T-helper 1 cell treated with Interleukin-12 subunit alpha and Interleukin-12 subunit beta and Interleukin-4 antibody, amounts not matched to agents 30 μg/mL and 1 μg/mL, for 36 hours (primary cell): ENCODE data around the gene HES2.
"Not testable (repeated sequence)": the region's sequence is repeated elsewhere in the genome, so short reads cannot be mapped to it uniquely, and the experiment has no call there.

Source experiments
- H3K27ac Mint-ChIP-seq: one replicate; pipeline ENCODE4 v1.8.0; 2021; ENCODE audit warnings: mild to moderate bottlenecking, mixed read lengths
- H3K27me3 Mint-ChIP-seq: one replicate; pipeline ENCODE4 v1.8.0; 2021; ENCODE audit warnings: low read depth, mixed read lengths
- H3K36me3 Mint-ChIP-seq: one replicate; pipeline ENCODE4 v1.8.0; 2021; ENCODE audit warnings: low read depth, mixed read lengths
- H3K4me1 Mint-ChIP-seq: one replicate; pipeline ENCODE4 v1.8.0; 2021; ENCODE audit warnings: low read depth, mixed read lengths
- H3K4me3 Mint-ChIP-seq: one replicate; pipeline ENCODE4 v1.8.0; 2021; ENCODE audit warnings: mild to moderate bottlenecking, moderate library complexity, mixed read lengths
- H3K9me3 Mint-ChIP-seq: one replicate; pipeline ENCODE4 v1.8.0; 2021; ENCODE audit warnings: mixed read lengths

HES2 gene

DNA sequence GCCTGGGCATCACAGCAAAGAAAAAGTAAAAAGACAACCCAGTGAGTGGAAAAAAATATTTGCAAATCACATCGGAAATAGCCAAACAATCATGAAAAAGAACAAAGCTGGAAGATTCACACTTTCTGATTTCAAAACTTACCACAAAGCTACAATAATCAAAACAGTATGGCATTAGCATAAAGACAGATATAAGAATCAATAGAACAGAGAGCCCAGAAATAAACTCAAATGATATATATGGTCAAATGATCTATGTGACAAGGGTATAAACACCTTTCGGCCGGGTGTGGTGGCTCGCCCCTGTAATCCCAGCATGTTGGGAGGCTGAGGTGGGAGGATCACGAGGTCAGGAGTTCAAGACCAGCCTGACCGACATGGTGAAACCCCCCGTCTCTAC, 39.7 kb downstream of the HES2 start:
- H3K27me3 Mint-ChIP-seq: no peaks in the 10 kb centered on the region
- H3K4me3 Mint-ChIP-seq: no peak overlapping the region
- H3K36me3 Mint-ChIP-seq: peaks cover 9% of the 10 kb centered on the region
- peaks cover 2% of the 10 kb centered on the region for H3K4me1 Mint-ChIP-seq
- H3K9me3 Mint-ChIP-seq: peaks cover 9% of the 10 kb centered on the region
- no peak overlapping the region for H3K27ac Mint-ChIP-seq

DNA sequence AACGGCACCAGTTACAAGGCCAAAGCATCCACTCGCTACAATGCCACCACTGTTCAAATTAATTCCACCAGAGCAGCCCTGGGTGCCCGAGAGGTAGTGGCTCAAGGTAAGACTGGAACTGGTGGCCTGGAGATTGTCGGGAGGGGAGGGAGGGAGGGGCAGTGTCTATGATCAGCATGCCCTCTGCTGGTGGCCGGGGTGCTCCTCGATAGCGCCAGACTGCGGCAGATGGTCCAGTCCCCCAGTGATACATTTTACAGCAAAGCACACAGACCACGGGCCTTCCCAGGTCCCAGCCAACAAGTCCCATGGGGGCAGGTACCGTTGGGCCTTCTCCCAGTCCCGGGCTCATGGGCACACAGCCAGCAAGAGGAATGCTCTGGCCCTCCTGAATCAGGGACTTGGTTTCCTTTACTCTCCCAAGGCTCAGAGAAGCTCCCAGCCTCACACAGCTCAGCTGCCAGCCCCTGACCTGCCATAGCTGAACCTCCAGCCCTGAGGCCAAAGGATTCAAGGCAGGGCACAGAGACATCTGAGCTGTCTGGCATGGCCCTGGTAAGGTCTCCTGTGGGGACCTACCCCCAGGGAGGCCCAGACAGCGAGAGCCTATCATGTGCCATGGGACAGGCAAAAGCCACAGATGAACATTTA, 41.5 kb downstream of the HES2 start:
- peaks cover 2% of the 10 kb centered on the region for H3K4me1 Mint-ChIP-seq
- no peak overlapping the region for H3K27ac Mint-ChIP-seq
- H3K4me3 Mint-ChIP-seq: no peak overlapping the region
- H3K36me3 Mint-ChIP-seq: peaks cover 3% of the 10 kb centered on the region
- H3K9me3 Mint-ChIP-seq: peaks cover 5% of the 10 kb centered on the region
- H3K27me3 Mint-ChIP-seq: no peaks in the 10 kb centered on the region

DNA sequence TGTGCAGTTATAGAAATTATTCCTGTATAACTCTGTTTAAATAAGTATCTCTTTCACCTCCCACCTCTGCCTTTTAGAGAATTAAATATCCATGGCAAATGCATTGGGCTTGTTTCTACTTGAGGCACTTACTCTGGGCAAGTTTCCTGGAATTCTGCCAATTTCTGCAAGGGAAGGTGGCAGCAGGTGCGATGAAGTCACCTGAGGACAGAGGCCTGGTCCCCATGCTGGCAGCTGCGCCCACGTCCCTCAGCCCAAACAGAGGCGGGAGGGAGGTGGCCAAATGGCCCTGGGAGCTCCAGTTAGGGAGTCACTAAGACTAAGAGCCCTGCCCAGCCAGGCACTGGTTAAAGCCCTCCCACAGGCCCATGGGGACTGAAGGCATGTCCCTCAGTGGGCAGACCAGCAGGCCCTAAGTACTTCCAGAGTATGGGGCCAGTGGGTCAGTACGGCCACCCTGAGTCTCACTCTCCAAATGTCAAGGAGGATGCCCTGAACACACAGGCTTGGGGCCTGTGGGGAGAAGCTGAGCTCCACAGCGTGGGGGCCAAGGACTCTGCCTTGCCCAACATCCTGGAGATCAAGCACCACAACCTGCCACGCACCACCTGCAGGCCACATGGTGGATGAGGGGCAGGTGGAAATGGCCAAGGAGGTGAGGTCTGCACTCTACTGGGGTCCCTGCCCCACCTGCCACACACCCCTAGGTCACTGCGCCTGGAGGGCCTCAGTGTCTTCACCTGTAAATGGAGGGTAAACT, 45.6 kb downstream of the HES2 start:
- Mint-ChIP-seq H3K27ac (no peak overlapping the region), H3K27me3 (no peaks in the 10 kb centered on the region), H3K4me1 (peaks cover 2% of the 10 kb centered on the region), H3K9me3 (no peaks in the 10 kb centered on the region), H3K4me3 (no peak overlapping the region), H3K36me3 (no peaks in the 10 kb centered on the region)

DNA sequence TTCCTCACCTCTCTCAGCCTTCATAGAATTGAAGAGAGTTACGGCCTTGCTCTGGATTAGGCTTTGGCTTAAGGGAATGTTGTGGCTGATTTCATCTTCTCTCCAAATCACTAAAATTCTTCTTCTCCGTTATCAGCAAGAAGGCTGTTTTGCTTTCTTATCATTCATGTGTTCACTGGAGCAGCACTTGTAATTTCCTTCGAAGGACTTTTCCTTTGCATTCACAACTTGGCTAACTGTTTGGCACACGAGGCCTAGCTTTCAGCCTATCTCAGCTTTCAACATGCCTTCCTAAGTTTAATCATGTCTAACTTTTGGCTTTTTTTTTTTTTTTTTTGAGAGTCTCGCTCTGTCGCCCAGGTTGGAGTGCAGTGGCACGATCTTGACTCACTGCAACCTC, 47.5 kb downstream of the HES2 start:
- not testable (repeated sequence) for H3K4me1 Mint-ChIP-seq, H3K27ac Mint-ChIP-seq, H3K9me3 Mint-ChIP-seq, H3K4me3 Mint-ChIP-seq, H3K36me3 Mint-ChIP-seq, H3K27me3 Mint-ChIP-seq

DNA sequence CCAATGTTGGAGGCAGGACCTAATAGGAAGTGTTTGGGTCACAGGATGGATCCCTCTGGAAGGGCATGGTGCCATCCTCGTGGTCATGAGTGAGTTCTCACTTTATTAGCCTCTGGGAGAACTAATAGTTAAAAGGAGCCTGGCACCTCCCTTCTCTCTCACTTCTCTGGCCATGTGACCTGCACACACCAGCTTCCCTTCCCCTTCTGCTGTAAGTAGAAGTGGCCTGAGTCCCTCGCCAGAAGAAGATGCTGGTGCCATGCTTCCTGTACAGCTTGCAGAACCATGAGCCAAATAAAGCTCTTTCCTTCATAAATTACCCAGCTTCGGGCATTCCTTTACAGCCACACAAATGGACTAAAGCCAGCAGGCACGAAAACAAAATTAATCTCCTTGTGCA, 49.7 kb downstream of the HES2 start:
- Mint-ChIP-seq H3K9me3 (no peaks in the 10 kb centered on the region), H3K4me3 (no peak overlapping the region), H3K27ac (no peak overlapping the region), H3K27me3 (no peaks in the 10 kb centered on the region), H3K4me1 (peaks cover 1% of the 10 kb centered on the region), H3K36me3 (peaks cover 2% of the 10 kb centered on the region)

DNA sequence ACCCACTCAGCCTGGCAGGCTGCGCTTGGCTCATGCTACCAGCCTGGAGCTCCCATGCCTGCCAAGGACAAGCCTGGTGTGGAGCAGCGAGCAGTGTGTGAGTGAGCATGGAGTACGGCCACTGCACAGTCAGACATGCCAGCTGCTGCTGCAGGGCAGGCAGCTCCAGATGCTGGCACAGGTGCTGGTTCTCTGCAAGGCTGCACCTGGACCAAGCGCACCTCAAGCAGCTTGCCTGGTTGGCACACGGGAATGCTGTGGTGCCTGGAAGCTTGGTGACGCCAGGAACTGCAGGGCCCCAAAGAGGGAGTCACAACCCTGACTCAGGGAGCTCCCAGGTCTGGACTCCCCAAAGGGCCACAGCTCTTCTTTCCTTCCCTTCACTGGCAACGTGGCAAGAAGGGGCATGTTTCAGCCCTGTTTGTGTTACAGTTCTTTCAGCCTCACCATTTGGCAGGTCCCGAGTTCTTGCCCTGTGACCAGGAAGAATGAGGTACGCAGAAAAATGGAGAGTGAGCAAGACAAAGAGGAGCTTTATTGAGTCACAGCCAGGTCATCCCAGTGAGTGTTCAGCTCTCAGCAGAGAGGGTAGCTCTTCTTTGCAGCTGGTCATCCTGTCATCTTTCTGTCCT, 52.2 kb downstream of the HES2 start:
- Mint-ChIP-seq H3K36me3 (peaks cover 5% of the 10 kb centered on the region), H3K4me3 (no peak overlapping the region), H3K9me3 (no peaks in the 10 kb centered on the region), H3K27ac (no peak overlapping the region), H3K27me3 (no peaks in the 10 kb centered on the region), H3K4me1 (peaks cover 8% of the 10 kb centered on the region)

DNA sequence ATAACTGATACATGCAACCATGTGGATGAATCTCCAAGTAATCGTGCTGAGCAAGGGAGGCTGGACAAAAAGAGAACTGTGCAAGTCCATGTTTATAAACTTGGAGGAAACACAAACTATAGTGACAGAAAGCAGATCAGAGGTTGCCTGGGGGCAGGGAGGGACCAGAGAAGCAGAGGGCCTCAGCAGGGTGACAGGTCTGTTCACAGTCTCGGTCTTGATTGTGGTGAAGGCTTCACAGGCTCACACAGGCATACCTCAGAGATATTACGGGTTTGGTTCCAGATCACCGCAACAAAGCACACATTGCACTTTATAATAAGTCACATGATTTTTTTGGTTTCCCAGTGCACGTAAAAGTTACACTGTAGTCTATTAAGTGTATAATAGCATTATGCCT, 54.7 kb downstream of the HES2 start:
- H3K9me3 Mint-ChIP-seq: no peaks in the 10 kb centered on the region
- no peak overlapping the region for H3K4me3 Mint-ChIP-seq
- peak overlapping the region; percentile 8 for H3K27ac Mint-ChIP-seq
- H3K36me3 Mint-ChIP-seq: peaks cover 5% of the 10 kb centered on the region
- H3K27me3 Mint-ChIP-seq: no peaks in the 10 kb centered on the region
- peaks cover 16% of the 10 kb centered on the region for H3K4me1 Mint-ChIP-seq

DNA sequence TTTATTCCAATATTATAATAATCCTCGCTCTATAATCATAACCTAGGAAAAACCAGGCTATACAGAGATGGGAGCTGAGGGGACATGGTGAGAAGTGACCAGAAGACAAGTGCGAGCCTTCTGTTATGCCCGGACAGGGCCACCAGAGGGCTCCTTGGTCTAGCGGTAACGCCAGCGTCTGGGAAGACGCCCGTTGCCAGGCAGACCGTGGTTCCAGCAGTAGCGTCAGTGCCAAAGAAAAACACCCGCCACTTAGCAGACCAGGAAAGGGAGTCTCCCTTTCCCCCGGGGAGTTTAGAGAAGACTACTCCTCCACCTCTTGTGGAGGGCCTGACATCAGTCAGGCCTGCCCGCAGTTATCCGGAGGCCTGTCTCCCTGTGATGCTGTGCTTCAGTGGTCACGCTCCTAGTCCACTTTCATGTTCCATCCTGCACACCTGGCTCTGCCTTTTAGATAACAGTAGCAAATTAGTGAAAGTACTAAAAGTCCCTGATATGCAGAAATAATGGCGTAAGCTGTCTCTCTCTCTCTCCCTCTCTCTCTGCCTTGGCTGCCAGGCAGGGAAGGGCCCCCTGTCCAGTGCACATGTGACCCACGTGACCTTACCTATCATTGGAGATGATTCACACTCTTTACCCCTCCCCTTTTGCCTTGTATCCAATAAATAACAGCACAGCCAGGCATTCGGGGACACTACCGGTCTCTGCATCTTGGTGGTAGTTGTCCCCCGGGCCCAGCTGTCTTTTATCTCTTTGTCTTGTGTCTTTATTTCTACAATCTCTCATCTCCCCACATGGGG, 56.4 kb downstream of the HES2 start:
- H3K36me3 Mint-ChIP-seq, H3K9me3 Mint-ChIP-seq, H3K27me3 Mint-ChIP-seq, H3K4me3 Mint-ChIP-seq, H3K27ac Mint-ChIP-seq: not testable (repeated sequence)
- peaks cover 31% of the 10 kb centered on the region for H3K4me1 Mint-ChIP-seq
